Thyroid gland (tissue), 4 donors: ENCODE measurements around the gene SCN11A.

Experiments
- CTCF ChIP-seq, 6 experiments: fragments of 200-600 bp in 3 of 6; fragments of 450-650 bp in 3 of 6; sonication (generic) in 3 of 6; IDR thresholded peaks; one replicate each; pipeline ENCODE4 v1.5.1; 2016 to 2019; ENCODE audit warnings: antibody characterized with exemption in 6 of 6, mild to moderate bottlenecking in 2 of 6, inconsistent platforms in 1 of 6, moderate library complexity in 1 of 6
- POLR2A ChIP-seq, 2 donors: fragments of 450-650 bp; IDR thresholded peaks; one replicate each; pipeline ENCODE4 v1.6.1; 2017; ENCODE audit warnings: antibody characterized with exemption in 2 of 2, mild to moderate bottlenecking in 2 of 2, moderate library complexity in 1 of 2

DNA sequence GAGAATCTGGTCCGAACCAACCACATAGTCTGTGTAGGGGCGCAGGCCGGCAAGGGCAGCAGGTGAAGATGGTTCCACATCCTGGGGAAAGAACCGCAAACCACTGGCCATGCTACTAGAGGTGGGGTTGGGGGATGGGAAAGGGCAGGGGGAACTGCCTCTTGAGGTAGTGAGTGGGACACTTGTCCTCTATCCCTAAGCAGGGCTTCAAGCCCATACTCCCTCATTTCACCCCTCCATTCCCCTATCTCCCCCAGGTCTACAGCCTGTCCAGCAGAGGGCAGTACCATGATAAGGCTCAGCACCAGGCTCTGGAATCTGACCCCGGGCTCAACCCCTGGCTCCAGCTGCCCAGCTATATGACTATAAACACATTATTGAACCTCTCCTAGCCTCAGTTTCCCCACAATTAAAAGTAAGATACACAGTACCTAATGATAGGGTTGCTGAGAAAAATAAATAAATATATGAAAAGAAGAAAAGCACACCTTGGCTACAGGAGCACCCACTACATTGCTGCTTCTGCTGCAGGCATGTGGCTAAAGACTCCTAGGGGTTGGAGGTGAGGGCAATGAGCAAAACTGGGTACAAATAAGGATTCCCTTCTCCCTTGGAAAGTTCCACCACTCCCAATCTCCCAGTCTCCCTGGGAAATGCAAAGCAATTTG is 49.4 kb upstream of the SCN11A start:
- peak; percentile 11 to 60 (median 44) for TF ChIP-seq CTCF (IDR thresholded peaks at IDR 0.05)
- TF ChIP-seq POLR2A (IDR thresholded peaks at IDR 0.05) = no peak
